GM08714 (cell line): ENCODE data around the gene SLC1A2.

Source experiments
- H3K4me3 ChIP-seq: fragments of 200-500 bp; sonication (Bioruptor generic); 2 replicates; pipeline ENCODE4 v1.5.1; 2014; ENCODE audit warnings: mild to moderate bottlenecking, low read length, inconsistent platforms
- ZNF274 ChIP-seq: IDR thresholded peaks from 2 replicates; pipeline ENCODE4 v1.6.1; 2012; ENCODE audit warnings: mild to moderate bottlenecking, low read depth, low read length

Gene SLC1A2

DNA sequence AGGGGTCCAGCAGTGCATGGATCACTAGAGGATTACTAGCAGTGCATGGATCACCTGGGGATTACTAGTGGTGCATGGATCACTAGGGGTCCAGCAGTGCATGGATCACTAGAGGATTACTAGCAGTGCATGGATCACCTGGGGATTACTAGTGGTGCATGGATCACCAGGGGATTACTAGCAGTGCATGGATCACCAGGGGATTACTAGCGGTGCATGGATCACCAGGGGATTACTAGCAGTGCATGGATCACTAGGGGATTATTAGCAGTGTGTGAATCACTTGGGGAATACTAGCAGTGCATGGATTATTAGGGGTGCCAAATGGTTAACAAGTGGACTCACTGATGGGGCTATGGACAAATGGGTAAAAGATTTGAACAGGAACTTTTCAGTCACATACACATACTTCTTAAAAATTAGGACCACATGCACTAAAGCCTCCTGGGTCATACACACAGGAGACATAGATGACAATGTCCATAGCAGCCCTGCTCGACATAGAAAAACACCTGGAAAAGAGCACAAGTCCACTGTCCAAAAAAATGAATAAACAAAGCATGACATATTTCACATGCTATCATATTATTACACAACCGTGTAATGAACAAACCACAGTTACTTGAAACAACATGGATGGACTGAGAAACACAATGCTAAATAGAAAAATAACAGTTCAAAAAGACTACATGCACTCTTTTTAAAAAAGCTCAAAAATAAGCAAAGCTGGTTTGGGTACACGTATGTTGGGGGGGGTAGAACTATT, 170.6 kb downstream of the SLC1A2 start:
- no peak for TF ChIP-seq ZNF274
- H3K4me3 ChIP-seq = no peak overlapping the region

DNA sequence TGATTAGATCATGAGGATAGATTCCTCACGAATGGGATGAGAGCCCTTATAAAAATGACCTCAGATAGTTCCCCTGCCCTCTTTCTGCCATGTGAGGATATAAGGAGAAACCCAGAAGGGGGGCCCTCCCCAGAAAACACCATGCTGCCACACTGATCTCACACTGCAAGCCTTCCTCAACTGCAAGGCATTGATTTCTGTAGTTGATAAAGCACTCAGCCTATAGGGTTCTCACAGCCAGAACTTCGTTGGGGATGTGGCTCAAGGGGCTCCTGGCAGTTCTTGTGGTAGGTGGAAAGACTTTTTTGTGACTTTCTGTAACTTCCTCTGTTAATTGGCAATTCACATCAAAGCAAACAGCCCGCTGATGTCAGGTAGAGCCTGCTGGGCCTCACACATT, 171.5 kb downstream of the SLC1A2 start:
- TF ChIP-seq ZNF274 = no peak
- H3K4me3 ChIP-seq = no peak overlapping the region

DNA sequence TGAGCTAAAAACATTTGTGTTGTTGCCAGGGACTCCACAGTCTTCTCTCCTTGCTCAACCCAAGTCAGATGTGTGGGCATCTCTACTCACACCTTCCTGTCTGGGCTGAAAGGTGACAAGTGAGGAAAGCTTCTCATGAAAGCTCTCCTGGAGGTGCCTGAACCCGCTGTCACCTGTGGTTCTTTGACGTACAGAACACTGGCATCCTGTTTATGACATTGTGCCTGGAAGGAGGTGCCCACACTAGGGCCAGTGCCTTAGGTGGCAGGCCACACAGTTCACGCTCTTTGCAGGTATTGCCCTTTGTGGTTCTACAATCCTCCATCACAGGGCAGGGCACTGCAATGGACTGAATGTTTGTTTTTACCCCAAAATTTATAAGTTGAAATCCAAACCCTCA, 171.9 kb downstream of the SLC1A2 start:
- no peak overlapping the region for H3K4me3 ChIP-seq
- no peak for TF ChIP-seq ZNF274

- TF ChIP-seq ZNF274 = no peak
- H3K4me3 ChIP-seq = no peak overlapping the region
Observed at GRCh38 chr11:35246745-35247144, 172.6 kb downstream of the SLC1A2 start.

- no peak for TF ChIP-seq ZNF274
- H3K4me3 ChIP-seq = no peak overlapping the region
Observed at GRCh38 chr11:35245786-35246185, 173.6 kb downstream of the SLC1A2 start.

DNA sequence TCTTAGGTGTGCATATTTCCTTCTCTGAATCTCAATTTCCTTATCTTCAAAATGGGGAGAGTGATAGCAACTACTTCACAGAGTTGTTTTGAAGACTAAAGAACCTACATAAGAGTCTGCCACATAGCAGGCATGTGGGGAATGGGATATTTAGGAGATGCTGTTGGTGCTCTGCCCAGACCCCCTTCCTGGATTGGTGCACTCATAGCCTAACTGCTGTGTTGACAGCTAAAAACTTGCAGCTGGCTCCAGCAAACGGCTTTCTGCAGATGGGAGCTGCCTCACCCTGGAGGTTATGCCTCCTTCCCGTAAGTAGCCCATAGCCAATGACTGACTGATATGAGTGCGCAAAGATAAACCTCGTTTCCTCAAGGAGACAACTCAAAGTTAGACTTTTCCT, 174.3 kb downstream of the SLC1A2 start:
- no peak overlapping the region for H3K4me3 ChIP-seq
- TF ChIP-seq ZNF274 = no peak

DNA sequence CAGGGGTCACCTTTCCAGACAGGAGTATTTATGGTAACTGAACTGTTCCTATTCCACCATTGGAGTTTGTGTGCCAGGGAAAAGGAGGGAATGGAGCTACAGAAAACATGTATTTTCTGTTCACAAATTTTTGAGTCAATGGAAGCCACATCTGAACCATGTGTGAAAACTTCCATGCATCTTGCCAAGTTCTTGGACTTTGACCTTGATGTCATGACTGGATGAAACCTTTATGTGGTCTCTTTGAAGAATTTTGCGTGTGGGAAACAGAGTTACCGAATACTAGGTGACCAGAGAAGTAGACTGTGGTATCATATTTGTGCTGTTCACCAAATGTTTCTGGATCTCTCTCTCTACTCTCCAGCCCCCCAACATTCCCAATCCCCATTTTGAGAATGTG, 175.6 kb downstream of the SLC1A2 start:
- no peak overlapping the region for H3K4me3 ChIP-seq
- TF ChIP-seq ZNF274 = no peak

DNA sequence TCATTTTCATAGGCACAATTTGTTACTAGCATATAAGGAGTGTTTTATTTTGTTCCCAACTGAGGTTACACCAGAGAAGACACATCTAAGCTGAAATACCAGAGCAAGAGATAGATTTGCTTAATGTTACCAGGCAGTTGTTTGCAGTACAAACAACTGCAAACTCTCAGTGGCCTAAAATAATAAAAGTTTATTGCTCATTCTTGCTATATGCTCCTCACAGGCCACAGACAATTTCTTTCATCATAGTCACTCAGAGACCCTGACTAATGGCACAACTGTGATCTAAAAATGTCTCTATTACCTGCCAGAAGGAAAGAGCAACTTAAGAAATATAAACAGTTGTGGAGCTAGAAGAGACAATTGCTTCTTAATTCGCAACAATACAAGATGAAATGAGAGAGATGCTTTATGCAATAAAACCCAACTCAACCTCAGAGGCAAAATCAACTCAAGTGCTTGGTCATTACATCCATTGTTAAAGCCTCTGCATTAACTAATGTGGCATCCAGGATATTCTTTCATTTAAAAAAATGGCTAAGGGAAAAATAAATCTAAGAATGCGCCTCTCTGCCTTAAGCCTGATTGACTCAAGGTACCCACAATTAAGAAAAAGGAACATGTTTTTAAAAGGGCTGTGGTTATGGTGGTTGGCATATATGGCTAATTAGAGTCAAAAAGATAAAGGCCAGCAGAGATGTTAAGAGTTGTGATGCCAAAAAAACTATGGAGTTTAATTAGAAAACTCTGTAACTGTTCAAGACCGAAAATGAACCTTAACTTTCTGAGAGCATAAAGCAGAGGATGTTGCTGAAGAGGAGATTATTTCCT, 176.7 kb downstream of the SLC1A2 start:
- TF ChIP-seq ZNF274 = no peak
- no peak overlapping the region for H3K4me3 ChIP-seq

GRCh38 chr11:35241531-35241930, 177.8 kb downstream of the SLC1A2 start:
- no peak overlapping the region for H3K4me3 ChIP-seq
- TF ChIP-seq ZNF274 = no peak

GRCh38 chr11:35241083-35241482, 178.3 kb downstream of the SLC1A2 start:
- H3K4me3 ChIP-seq = no peak overlapping the region
- no peak for TF ChIP-seq ZNF274

DNA sequence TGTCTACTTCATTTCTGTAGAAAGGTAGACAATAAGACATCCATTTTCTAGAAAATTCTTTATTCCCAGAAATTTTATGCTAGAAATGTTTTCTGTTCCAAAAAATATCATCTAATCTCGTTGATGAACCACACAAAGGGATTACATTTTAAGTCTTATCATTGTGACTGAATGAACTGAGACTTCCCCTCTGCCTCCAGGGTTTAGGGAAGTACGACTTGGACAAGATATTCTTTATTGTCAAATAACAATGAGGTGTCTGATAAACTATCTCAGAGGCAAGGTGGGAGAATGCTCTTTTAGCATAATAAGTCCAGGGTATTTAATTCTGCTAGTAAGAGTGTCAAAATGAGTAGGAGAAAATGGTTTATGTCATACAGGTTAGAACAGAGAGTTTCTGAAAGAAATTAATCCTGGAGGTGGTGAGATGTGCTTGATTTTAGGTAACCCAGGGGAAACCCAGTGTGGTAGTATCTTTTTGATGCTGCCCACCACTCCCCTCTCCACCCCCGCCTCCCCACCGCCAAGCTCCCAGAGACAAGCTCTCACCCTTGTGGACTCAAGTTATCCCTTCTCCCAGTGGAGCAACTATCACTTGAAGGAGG, 179.8 kb downstream of the SLC1A2 start:
- no peak overlapping the region for H3K4me3 ChIP-seq
- no peak for TF ChIP-seq ZNF274

- no peak for TF ChIP-seq ZNF274
- H3K4me3 ChIP-seq = no peak overlapping the region
Observed at GRCh38 chr11:35238882-35239281, 180.5 kb downstream of the SLC1A2 start.

DNA sequence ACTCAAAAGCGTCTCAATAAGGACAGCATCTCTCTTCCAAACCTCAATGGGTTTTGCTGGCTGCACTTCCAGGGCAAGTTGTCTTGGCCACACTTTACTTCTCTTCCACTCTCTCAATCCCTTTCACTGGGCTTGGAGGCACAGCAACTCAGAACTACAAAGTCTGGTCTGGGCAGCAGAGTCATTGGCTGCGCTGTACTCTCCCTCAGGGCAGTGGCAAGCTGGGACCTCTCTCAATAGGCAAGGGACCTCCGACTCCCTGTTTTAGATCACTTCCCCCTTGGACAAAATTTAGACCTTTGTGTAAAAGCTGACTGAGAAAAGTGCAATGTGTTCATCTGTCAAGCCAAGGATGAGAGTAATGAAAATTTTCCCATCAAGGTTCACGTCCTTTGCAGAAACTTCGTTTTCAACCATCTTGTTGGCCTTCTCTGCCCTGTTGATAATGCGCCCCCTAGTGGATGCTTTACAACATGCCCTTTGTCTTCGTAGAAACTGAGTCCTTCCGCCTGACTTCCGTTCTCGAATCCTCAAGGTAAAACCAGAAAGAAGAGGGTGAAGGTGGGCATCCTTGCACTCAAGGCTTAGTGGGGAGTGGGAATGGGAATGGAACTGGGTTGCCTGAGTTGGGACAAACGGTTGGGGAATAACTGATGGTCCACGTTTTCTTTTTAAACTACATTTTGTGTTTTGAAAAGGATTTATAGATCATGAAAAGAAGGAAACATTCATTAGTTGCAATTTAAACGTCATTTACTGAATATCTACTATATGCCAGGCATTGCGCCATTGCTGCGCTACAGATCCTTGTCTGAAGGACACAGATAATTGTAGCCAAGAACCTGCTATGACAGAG, 181.3 kb downstream of the SLC1A2 start:
- no peak for TF ChIP-seq ZNF274
- no peak overlapping the region for H3K4me3 ChIP-seq

DNA sequence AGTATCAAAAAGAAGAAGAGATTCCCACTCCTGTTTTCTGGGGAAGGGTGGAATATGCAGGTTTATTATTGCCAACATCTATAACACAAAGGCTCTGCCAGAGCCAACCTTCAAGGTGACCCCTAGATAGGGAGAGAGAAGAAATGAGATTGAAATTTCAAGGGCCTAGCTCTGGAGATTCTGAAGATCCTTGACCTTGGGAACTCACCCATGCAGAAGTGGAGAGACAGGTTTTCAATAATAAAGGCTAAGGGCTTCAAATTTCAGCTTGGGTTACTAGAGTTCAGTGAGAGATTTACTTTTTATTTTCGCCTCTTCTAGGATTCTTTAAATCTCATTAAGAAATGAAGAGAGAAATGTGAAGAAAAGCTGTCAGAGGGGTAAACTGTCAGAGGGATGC, 182.0 kb downstream of the SLC1A2 start:
- H3K4me3 ChIP-seq = no peak overlapping the region
- TF ChIP-seq ZNF274 = no peak
